ENCODE results near the gene TBC1D30. TPM values are rescaled to one million over a fixed set of nuclear protein-coding genes. Genes with fewer than 3 reads are reported as not detected.

TBC1D30 gene
- total RNA-seq, 1 experiment from 2014 or later = 8.6 TPM

DNA sequence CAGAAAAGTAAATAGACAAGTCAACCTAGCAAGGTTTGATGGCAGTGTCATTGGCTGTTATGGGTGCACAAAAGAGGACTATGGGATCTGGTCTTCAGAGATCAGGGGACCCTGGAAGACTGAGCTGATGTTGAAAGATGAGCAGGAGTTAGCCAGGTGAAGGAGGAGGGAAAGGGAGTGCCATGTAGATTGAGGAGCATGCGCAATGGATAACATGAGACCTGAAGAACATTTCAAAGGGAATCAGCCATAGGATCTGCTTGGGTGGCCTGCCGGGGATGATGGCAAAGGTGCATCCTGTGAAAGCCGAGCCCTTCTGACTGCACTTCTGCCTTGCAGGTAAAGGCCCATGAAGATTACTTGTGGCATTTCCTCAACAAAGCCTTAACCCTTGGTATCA lies 90.8 kb downstream of the TBC1D30 start:
- ChIA-PET POLR2A (ENCODE audit: unreplicated experiment) (no interaction called here), CTCF (no interaction called here)
- H3K4me3 ChIP-seq = no peak overlapping the region
- H3K36me3 ChIP-seq (ENCODE audit: low read depth) = no peaks in the 10 kb centered on the region
- no peak overlapping the region for H2AFZ ChIP-seq
- H3F3A ChIP-seq (ENCODE audit: insufficient read depth, low read depth) = no peaks in the 10 kb centered on the region
- no TSS peak for BruUV-seq (replicated peaks)
- H3K79me2 ChIP-seq (ENCODE audit: low read depth) = no peaks in the 10 kb centered on the region
- no peaks in the 10 kb centered on the region for H3K4me1 ChIP-seq (replicated peaks; ENCODE audit: insufficient read depth)
- DNase-seq = no peak
- H3K27me3 ChIP-seq (ENCODE audit: insufficient read depth, low read depth) = no peaks in the 10 kb centered on the region
- TF ChIP-seq EZH2 (IDR thresholded peaks at IDR 0.05; ENCODE audit: low read depth) (no peak), CTCF (conservative IDR thresholded peaks at IDR 0.05) (no peak)
- no peaks in the 10 kb centered on the region for H3K9me2 ChIP-seq (ENCODE audit: insufficient read depth)
- intact Hi-C loops (cut with micrococcal nuclease; ENCODE audit: unreplicated experiment) = no loop called here
- no peak overlapping the region for H3K4me2 ChIP-seq
- no peaks in the 10 kb centered on the region for H4K20me1 ChIP-seq (ENCODE audit: insufficient read depth)
- H3K9me3 ChIP-seq (ENCODE audit: insufficient read depth, low read depth) = no peaks in the 10 kb centered on the region
- H3K27ac ChIP-seq = no peak overlapping the region

DNA sequence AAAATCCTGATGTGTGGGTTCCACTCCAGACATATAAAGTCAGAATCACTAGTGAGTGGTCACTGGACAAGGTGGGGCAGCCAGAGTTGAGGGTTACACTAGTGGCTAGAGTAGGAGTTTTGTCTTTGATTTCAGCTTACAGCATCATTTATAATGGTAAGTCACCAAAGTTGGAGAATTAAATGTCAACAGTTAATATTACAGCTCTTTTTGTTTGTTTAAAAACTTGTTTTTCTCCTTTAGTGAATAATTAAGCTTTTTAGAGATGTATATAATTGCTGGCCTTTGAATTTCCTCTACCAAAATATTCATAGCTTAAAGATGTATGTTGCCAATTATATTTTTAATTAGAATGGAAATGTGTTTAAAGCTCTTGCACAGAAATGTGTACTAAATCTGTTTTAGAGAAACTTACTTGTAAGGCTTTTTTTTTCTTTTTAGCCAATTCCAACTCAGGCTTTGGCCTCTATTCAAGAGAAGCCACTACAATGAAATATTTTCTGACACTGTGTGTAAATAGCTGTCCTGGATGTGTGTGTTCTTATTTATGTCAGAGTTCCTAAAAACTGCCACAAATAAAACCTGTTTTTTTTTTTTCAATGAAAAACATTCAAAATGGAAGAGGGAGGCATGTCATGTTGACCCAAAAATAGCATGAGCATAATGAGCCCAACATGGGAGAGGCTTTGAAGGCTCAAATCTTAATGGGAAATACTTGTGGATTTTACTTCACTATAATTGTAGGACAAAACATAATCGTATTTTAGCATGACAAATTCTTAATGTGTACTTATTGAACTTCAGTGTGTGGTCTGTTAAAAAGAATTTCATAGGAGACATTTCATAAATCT lies 92.2 kb downstream of the TBC1D30 start:
- intact Hi-C loops (cut with micrococcal nuclease; ENCODE audit: unreplicated experiment) = no loop called here
- Histone ChIP-seq H3K4me3 (no peak overlapping the region), H3K4me1 (replicated peaks; ENCODE audit: insufficient read depth) (no peaks in the 10 kb centered on the region), H3K27me3 (ENCODE audit: insufficient read depth, low read depth) (no peaks in the 10 kb centered on the region), H3K9me2 (ENCODE audit: insufficient read depth) (no peaks in the 10 kb centered on the region), H3K4me2 (no peak overlapping the region), H3K27ac (no peak overlapping the region), H3K9me3 (ENCODE audit: insufficient read depth, low read depth) (no peaks in the 10 kb centered on the region), H2AFZ (no peak overlapping the region), H4K20me1 (ENCODE audit: insufficient read depth) (no peaks in the 10 kb centered on the region), H3F3A (ENCODE audit: insufficient read depth, low read depth) (no peaks in the 10 kb centered on the region), H3K79me2 (ENCODE audit: low read depth) (no peaks in the 10 kb centered on the region), H3K36me3 (ENCODE audit: low read depth) (no peaks in the 10 kb centered on the region)
- DNase-seq = no peak
- no peak for TF ChIP-seq CTCF (conservative IDR thresholded peaks at IDR 0.05)
- TF ChIP-seq EZH2 (IDR thresholded peaks at IDR 0.05; ENCODE audit: low read depth) = no peak
- ChIA-PET CTCF (no interaction called here), POLR2A (ENCODE audit: unreplicated experiment) (no interaction called here)
- no TSS peak for BruUV-seq (replicated peaks)

GRCh38 chr12:64918344-64918743 lies 93.9 kb downstream of the TBC1D30 start:
- intact Hi-C loops (cut with micrococcal nuclease; ENCODE audit: unreplicated experiment) = no loop called here
- TF ChIP-seq EZH2 (IDR thresholded peaks at IDR 0.05; ENCODE audit: low read depth) (no peak), CTCF (conservative IDR thresholded peaks at IDR 0.05) (no peak)
- DNase-seq = no peak
- H2AFZ ChIP-seq = no peak overlapping the region
- POLR2A ChIA-PET (ENCODE audit: unreplicated experiment) = no interaction called here
- H3K4me2 ChIP-seq = no peak overlapping the region
- no peaks in the 10 kb centered on the region for H3K9me2 ChIP-seq (ENCODE audit: insufficient read depth)
- H3F3A ChIP-seq (ENCODE audit: insufficient read depth, low read depth) = no peaks in the 10 kb centered on the region
- CTCF ChIA-PET = no interaction called here
- no peaks in the 10 kb centered on the region for H3K27me3 ChIP-seq (ENCODE audit: insufficient read depth, low read depth)
- no peak overlapping the region for H3K4me3 ChIP-seq
- no peaks in the 10 kb centered on the region for H3K4me1 ChIP-seq (replicated peaks; ENCODE audit: insufficient read depth)
- H3K9me3 ChIP-seq (ENCODE audit: insufficient read depth, low read depth) = no peaks in the 10 kb centered on the region
- no peaks in the 10 kb centered on the region for H3K79me2 ChIP-seq (ENCODE audit: low read depth)
- H3K36me3 ChIP-seq (ENCODE audit: low read depth) = no peaks in the 10 kb centered on the region
- no TSS peak for BruUV-seq (replicated peaks)
- no peak overlapping the region for H3K27ac ChIP-seq
- H4K20me1 ChIP-seq (ENCODE audit: insufficient read depth) = no peaks in the 10 kb centered on the region

Measured in PC-9 (cell line).